IPS-18c (cell line): ENCODE measurements around the gene TINCR.
"Not testable (repeated sequence)": the region's sequence is repeated elsewhere in the genome, so short reads cannot be mapped to it uniquely, and the experiment has no call there.

ENCODE experiments used
- H3K4me3 ChIP-seq: 2 replicates; pipeline ENCODE4 v1.7.0; 2013; ENCODE audit warnings: low read depth, mild to moderate bottlenecking, low read length, moderate library complexity; ENCODE audit not compliant: insufficient read depth
- H3K9me3 ChIP-seq: one replicate; pipeline ENCODE4 v1.6.1; 2013; ENCODE audit warnings: mild to moderate bottlenecking, low read length, moderate library complexity; ENCODE audit not compliant: control insufficient read depth, insufficient read depth

TINCR gene

GRCh38 chr19:5541456-5541855, 26.3 kb downstream of the TINCR start:
- Histone ChIP-seq H3K4me3 (no peak overlapping the region), H3K9me3 (no peaks in the 10 kb centered on the region)

DNA sequence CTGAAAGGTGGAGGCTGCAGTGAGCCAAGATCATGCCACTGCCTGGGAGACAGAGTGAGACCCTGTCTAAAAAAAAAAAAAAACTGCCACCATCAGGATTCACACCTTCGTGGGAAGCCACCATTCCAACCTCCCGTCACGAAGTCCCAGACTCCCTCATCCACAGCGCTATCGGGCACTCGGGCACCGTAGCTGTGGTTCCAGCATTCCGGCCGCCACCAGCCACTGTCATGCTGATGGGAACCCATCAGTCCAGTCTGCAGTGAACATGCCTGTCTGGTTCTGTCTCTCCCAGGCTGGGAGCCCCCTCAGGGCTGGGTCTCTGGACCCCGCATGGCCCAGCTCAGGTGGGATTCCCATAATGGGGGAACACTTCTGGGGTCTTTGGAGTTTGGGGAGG, 27.5 kb downstream of the TINCR start:
- Histone ChIP-seq H3K4me3 (no peak overlapping the region), H3K9me3 (no peaks in the 10 kb centered on the region)

DNA sequence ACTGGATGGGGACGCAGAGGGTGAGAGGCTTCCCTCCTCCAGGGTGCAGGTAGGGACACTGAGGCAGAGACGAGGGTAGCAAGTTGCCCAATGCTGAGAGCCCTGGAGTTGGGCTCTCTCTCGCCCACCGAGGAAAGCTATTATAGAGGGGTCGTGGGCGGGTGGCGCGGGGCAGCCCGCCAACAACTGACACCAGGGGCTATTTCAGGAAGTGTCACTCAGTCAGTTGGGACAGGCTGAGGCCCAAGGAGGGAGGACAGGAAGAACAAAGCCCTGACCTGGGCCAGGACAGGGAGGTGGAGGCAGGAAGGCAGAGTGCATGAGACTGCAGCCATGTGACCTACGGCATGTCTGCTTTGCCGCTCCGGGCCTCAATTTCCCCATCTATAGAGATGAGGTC, 29.9 kb downstream of the TINCR start:
- Histone ChIP-seq H3K4me3 (no peak overlapping the region), H3K9me3 (peaks cover 5% of the 10 kb centered on the region)

DNA sequence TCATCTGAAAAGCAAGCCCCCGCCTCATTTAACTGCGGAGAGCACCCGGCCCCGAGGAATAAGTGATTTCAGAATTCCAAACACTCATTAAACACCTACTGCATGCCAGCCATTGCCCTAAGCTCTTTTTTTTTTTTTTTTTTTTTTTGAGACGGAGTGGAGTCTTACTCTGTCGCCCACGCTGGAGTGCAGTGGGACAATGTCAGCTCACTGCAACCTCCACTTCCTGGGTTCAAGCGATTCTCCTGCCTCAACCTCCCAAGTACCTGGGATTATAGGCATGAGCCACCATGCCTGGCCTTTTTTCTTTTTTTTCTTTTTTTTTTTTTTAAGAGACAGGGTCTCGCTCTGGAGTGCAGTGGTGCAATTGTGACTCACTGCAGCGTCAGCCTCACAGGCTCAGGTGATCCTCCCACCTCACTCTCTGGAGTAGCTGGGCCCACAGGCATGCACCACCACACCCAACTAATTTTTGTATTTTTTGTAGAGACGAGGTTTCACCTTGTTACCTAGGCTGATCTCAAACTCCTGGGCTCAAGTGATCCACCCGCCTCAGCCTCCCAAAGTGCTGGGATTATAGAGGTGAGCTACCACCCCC, 30.7 kb downstream of the TINCR start:
- not testable (repeated sequence) for H3K9me3 ChIP-seq, H3K4me3 ChIP-seq

DNA sequence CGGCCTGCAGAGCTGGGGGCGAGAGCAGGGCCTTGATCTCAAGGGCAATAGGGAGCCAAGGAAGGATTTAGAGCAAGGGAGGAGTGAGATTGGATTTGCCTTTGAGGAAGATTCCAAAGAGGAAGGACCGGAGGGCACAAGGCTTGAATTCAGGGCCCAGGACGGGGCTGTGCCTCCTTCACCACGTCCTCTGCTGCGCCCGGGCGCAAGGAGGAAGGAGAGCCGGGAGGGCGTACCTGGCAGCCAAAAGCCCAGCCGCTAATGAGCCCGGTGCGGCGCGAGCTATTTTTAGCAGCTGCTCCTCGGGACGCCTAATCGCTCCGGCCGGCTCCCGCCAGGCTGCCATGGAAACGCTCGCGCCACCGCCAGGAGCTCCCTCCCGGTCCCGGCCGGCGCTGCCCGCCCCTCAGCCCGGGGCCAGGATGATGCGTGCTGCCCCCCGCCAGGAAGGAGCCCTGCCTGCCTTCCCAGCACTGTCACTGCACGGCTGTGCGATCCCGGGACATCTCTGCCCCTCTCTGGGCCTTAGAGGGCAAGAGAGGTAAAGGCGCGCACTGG, 31.3 kb downstream of the TINCR start:
- no peak overlapping the region; the same call in 1 of the 2 replicates for H3K4me3 ChIP-seq

DNA sequence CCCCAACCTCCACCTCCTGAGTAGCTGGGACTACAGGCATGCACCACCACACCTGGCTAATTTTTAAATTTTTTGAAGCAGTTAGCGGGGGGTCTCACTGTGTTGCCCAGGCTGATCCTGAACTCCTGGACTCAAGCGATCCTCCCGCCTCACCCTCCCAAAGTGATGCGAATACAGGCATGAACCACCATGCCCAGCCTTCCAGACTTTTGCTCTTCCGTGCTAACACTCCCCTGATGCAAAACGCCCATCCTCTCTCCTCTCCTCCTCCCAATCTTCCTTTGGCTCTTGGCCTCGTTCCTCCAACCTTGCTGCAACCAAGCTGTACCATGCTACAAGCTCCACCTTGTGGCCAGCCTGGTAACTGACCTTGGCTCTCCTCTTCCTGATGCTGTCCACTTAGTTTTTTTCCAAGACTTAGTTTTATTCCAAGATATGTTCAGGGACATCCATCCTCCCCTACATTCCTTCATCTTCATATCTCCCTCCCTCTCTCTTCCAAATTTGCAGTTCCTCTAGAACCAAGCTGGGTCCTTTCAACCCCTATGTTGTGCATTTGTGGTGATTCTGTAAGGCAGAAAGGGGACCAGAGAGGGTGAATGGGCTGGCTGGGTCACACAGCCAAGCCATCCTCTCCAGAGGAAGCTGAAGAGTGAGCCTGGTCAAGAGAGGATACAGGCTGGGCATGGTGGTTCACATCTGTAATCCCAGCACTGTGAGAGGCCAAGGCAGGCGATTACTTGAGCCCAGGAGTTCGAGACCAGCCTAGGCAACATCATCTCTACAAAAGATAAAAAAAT, 32.8 kb downstream of the TINCR start:
- Histone ChIP-seq H3K9me3 (peaks cover 5% of the 10 kb centered on the region), H3K4me3 (no peak overlapping the region)

More for the DNA sequence above, 31.3 kb downstream of the TINCR start:
- peaks cover 5% of the 10 kb centered on the region for H3K9me3 ChIP-seq

- Histone ChIP-seq H3K4me3 (no peak overlapping the region), H3K9me3 (peaks cover 5% of the 10 kb centered on the region)
Measured at GRCh38 chr19:5533257-5533656, 34.5 kb downstream of the TINCR start.

DNA sequence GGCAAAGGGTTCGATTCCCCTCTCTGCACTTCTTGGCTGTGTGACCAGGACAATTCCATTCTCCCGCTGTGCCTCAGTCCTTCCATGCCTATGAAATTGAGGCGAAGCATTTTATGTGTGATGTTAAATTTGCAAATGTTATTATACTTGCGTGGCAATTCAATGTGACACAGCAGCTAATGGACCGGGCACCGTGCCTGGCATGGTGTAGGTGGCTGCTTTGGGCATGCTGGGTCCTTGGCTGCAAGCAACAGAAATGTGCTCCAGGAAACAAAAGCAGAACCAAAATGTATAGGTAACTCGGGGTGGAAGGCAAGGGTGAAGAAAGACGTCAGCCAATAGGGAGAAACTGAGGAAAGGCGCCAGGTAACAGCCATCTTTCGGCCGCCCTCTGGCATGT, 37.1 kb downstream of the TINCR start:
- Histone ChIP-seq H3K9me3 (peaks cover 5% of the 10 kb centered on the region), H3K4me3 (no peak overlapping the region)

GRCh38 chr19:5526691-5527090, 41.1 kb downstream of the TINCR start:
- Histone ChIP-seq H3K9me3 (no peaks in the 10 kb centered on the region), H3K4me3 (no peak overlapping the region)

- Histone ChIP-seq H3K9me3 (no peaks in the 10 kb centered on the region), H3K4me3 (no peak overlapping the region)
Measured at GRCh38 chr19:5524081-5524480, 43.7 kb downstream of the TINCR start.

DNA sequence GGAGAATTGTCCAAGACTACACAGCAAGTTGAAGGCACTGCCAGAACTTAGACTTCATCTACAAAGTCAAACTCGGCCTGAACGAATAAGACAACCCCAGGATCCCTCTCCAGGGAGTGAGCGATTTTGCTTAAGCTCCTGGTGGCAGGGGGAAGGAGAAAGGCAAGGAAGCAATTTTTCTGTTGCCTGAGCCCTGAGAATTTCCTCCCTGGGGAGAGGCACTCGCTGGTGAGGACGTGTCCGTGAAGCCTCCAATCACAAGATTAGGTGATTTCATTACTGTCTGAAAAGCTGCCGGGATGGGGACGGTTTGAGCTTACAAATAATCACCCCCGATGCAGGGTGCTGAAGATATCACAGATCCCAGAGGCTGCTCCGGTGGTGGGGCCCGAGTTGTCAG, 45.6 kb downstream of the TINCR start:
- H3K9me3 ChIP-seq: no peaks in the 10 kb centered on the region
- H3K4me3 ChIP-seq: no peak overlapping the region

- H3K9me3 ChIP-seq: peaks cover 5% of the 10 kb centered on the region
- no peak overlapping the region for H3K4me3 ChIP-seq
Measured at GRCh38 chr19:5520501-5520900, 47.3 kb downstream of the TINCR start.

DNA sequence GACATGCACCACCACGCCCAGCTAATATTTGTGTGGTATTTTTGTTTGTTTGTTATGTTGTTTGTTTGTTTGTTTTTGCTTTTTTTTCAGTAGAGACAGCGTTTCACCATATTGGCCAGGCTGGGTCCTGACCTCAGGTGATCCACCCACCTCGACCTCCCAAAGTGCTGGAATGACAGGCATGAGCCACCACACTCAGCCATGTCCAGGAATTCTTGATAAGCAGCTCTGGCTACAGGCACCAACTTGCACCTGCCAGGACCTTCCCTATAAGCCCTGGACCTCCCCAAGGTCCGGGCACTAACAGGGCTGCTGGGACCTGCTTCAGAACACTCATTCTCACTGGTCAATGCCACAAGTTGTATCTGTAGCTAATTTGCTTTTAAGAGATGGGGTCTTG, 48.7 kb downstream of the TINCR start:
- Histone ChIP-seq H3K4me3 (no peak overlapping the region), H3K9me3 (peaks cover 5% of the 10 kb centered on the region)

GRCh38 chr19:5515737-5516136, 52.0 kb downstream of the TINCR start:
- H3K4me3 ChIP-seq: no peak overlapping the region

GRCh38 chr19:5514001-5514400, 53.8 kb downstream of the TINCR start:
- peaks cover 8% of the 10 kb centered on the region for H3K9me3 ChIP-seq
- H3K4me3 ChIP-seq: no peak overlapping the region

More at GRCh38 chr19:5515737-5516136, 52.0 kb downstream of the TINCR start:
- peaks cover 5% of the 10 kb centered on the region for H3K9me3 ChIP-seq

GRCh38 chr19:5512715-5513114, 55.0 kb downstream of the TINCR start:
- no peak overlapping the region for H3K4me3 ChIP-seq
- peaks cover 8% of the 10 kb centered on the region for H3K9me3 ChIP-seq
